IPS-20b (cell line): ENCODE results near the gene SREBF1.

ENCODE experiments used
- H3K27ac ChIP-seq: one replicate; pipeline ENCODE4 v1.5.1; 2013; ENCODE audit warnings: low read length
- H3K27me3 ChIP-seq: 2 replicates; pipeline ENCODE4 v1.6.1; 2013; ENCODE audit warnings: mild to moderate bottlenecking, low read length, inconsistent platforms; ENCODE audit not compliant: insufficient read depth
- H3K36me3 ChIP-seq: 2 replicates; pipeline ENCODE4 v1.6.1; 2013; ENCODE audit warnings: low read depth, mild to moderate bottlenecking, inconsistent platforms, low read length, moderate library complexity; ENCODE audit not compliant: insufficient read depth
- H3K4me1 ChIP-seq: 2 replicates; pipeline ENCODE4 v1.6.1; 2013; ENCODE audit warnings: mild to moderate bottlenecking, control low read depth, inconsistent platforms, low read length, moderate library complexity; ENCODE audit not compliant: insufficient read depth
- H3K4me3 ChIP-seq: 2 replicates; pipeline ENCODE4 v1.5.1; 2013; ENCODE audit warnings: mild to moderate bottlenecking, low read length, inconsistent platforms
- H3K9ac ChIP-seq: 2 replicates; pipeline ENCODE4 v1.6.1; 2013; ENCODE audit warnings: low read depth, mild to moderate bottlenecking, inconsistent platforms, low read length, moderate library complexity
- H3K9me3 ChIP-seq: 2 replicates; pipeline ENCODE4 v1.6.1; 2013; ENCODE audit warnings: mild to moderate bottlenecking, low read depth, low read length, inconsistent platforms; ENCODE audit not compliant: insufficient read depth

The SREBF1 gene

DNA sequence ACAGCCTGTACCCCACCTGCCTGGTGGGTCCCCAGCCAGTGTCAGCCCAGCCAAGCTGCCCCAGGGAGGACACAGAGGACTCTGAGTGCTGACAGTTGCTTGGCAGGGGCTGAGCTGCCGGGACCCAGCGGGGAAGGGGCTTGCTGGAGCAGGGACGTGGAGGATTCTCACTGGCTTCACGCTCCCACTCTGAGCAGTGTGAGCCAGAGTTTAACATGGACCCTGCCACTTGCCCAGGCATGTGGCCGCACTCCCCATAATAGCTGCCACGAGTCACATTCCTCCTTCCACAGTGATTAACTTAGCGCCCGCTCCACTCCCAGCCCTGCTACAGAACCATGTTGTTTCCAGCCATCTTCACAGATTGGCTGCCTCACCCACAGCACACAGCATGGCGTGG lies 31.2 kb downstream of the SREBF1 start:
- no peak overlapping the region for H3K4me3 ChIP-seq
- H3K27me3 ChIP-seq = peaks cover 30% of the 10 kb centered on the region
- no peak overlapping the region for H3K9ac ChIP-seq
- H3K4me1 ChIP-seq = no peaks in the 10 kb centered on the region; the same call in 1 of the 2 replicates
- no peak overlapping the region for H3K27ac ChIP-seq
- H3K9me3 ChIP-seq = no peaks in the 10 kb centered on the region
- no peaks in the 10 kb centered on the region for H3K36me3 ChIP-seq

DNA sequence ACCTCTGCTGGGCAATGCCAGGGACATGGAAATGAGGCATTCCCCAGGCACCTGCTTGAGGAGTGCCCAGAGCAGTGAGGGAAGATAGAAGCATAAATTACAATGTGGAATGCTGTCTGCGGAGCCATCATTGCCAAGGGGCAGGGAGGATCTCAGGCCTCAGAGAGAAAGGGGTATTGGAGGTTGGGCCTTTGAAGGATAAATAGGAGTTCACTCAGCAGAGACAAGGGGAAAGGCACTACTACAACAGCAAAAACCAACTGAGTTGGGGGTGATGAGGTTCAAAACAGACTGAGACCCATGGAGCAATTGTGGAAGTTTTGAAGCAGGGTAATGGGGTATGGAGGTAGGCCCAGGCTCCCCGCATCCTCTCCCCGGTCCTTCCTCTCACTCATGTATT lies 32.8 kb downstream of the SREBF1 start:
- Histone ChIP-seq H3K4me3 (no peak overlapping the region), H3K9me3 (no peaks in the 10 kb centered on the region), H3K27ac (no peak overlapping the region), H3K36me3 (no peaks in the 10 kb centered on the region), H3K27me3 (peaks cover 21% of the 10 kb centered on the region), H3K9ac (no peak overlapping the region), H3K4me1 (no peaks in the 10 kb centered on the region; the same call in 1 of the 2 replicates)

DNA sequence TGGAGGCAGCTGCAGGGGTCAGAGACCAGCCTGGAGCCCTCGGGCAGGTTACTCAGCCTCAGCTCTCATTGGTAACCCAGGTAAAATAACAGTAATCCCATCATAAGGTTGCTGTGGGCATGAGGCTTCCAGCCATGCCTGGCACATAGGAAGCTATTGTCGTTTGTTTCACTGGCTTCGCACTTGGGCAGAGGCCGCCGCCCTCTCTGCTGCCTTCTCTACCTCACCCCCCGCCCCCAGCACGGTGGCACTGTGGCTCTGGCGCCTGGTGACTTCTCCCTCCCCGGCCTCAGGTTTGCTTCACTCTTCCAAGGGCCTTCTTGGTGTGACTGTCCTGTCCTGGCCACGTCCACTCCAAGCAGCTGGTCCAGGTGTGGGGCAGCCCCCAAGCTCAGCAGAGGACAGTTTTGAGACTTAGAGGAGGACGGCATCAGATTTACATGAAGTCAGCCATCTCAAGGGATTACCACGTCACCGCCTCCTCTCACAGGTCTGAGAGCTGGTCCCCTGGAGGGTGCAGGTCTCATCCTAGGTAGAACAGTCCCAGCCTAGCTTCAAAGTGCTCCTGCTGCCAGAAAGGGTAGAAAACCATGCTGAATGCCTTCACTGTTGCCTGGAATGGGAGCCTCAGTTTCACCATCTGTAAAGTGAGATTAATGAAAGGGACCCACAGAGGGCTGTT lies 34.8 kb downstream of the SREBF1 start:
- Histone ChIP-seq H3K4me3 (no peak overlapping the region), H3K27ac (no peak overlapping the region), H3K27me3 (peaks cover 5% of the 10 kb centered on the region; the same call in 1 of the 2 replicates), H3K9ac (no peak overlapping the region), H3K4me1 (no peaks in the 10 kb centered on the region), H3K9me3 (no peaks in the 10 kb centered on the region), H3K36me3 (no peaks in the 10 kb centered on the region)

DNA sequence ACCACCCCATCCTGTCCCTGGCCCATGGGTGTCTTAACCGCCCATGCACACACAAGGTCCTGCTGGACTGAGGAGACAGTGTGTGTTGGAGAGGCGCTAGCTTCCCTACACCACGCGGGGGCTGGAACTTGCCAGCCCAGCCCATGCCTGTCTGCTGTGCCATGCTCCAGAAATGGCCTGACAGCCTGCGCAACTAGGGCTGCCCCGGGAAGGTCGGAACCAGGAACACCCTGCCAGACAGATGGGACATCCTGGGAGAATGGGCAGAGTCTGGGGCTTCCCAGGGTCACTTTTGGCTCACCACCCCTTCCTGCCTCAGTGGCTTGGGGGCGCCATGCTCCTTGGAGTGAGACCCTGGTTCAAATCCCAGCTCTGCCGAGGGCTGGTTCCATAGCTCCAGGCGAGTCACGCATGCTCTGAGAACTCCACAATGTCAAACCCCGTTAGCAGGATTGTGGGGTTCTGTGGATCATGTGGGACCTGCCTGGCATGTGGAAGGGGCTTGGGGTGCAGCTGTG lies 36.2 kb downstream of the SREBF1 start:
- no peak overlapping the region for H3K9ac ChIP-seq
- no peaks in the 10 kb centered on the region; the same call in 1 of the 2 replicates for H3K27me3 ChIP-seq
- no peak overlapping the region for H3K27ac ChIP-seq
- no peak overlapping the region for H3K4me3 ChIP-seq
- H3K4me1 ChIP-seq = no peaks in the 10 kb centered on the region
- no peaks in the 10 kb centered on the region for H3K36me3 ChIP-seq
- H3K9me3 ChIP-seq = no peaks in the 10 kb centered on the region

DNA sequence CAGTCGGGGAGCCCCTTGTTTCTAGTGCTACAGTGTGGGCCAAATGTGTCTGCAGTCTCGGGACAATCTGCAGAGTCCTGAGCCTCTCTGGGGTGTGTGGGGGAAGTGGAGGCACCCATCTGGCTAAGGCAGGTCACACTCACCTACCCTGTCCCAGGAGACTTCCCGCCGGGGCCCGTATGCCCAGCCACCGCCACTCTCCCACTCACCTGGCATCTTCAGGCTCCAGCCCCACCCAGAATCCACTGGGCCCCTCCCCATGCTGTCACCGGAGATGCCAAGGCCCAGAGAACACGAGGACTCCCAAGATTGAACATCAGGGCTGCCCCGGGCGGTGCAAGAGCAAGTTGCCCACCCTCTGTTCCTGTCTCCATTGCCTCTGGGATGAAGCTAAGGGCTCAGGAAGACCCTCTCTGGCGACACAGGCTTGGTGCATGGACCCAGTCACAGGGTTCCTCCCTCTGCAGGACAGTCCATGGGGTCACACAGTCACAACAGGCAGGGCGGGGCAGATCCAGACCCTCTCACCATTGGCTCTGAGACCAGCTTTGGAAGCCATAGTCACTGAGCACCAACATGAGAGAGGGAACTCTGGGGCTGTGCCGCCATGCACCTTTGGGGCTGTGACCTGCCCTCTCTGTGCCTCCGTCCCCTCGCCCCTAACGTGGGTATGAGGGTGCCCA lies 38.1 kb downstream of the SREBF1 start:
- no peak overlapping the region for H3K4me3 ChIP-seq
- H3K27me3 ChIP-seq = peaks cover 9% of the 10 kb centered on the region
- no peaks in the 10 kb centered on the region for H3K36me3 ChIP-seq
- no peak overlapping the region for H3K9ac ChIP-seq
- H3K27ac ChIP-seq = no peak overlapping the region
- no peaks in the 10 kb centered on the region for H3K9me3 ChIP-seq
- no peaks in the 10 kb centered on the region for H3K4me1 ChIP-seq

DNA sequence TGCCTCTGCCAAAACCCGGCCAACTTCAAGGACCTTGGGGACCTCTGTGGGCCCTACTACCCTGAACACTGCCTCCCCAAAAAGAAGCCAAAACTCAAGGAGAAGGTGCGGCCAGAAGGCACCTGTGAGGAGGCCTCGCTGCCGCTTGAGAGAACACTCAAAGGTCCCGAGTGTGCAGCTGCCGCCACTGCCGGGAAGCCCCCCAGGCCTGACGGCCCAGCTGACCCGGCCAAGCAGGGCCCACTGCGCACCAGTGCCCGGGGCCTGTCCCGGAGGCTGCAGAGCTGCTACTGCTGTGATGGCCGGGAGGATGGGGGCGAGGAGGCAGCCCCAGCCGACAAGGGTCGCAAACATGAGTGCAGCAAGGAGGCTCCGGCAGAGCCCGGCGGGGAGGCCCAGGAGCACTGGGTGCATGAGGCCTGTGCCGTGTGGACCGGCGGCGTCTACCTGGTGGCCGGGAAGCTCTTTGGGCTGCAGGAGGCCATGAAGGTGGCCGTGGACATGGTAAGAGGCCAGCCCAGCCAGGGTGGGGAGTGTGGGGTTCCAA lies 38.7 kb downstream of the SREBF1 start:
- no peak overlapping the region for H3K27ac ChIP-seq
- H3K4me1 ChIP-seq = no peaks in the 10 kb centered on the region
- H3K9me3 ChIP-seq = no peaks in the 10 kb centered on the region
- H3K27me3 ChIP-seq = peaks cover 15% of the 10 kb centered on the region
- H3K4me3 ChIP-seq = no peak overlapping the region
- H3K36me3 ChIP-seq = no peaks in the 10 kb centered on the region
- H3K9ac ChIP-seq = no peak overlapping the region

DNA sequence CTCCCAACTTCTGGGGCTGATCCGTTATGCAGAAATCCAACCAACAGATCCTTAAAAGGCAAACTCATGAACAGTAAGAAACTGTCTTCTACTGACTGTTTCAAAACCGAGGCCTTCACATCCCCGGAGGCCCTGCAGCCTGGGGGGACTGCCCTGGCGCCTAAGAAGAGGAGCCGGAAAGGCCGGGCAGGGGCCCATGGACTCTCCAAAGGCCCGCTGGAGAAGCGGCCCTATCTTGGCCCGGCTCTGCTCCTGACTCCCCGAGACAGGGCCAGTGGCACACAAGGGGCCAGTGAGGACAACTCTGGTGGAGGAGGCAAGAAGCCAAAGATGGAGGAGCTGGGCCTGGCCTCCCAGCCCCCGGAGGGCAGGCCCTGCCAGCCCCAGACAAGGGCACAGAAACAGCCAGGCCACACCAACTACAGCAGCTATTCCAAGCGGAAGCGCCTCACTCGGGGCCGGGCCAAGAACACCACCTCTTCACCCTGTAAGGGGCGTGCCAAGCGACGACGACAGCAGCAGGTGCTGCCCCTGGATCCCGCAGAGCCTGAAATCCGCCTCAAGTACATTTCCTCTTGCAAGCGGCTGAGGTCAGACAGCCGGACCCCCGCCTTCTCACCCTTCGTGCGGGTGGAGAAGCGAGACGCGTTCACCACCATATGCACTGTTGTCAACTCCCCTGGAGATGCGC lies 39.5 kb downstream of the SREBF1 start:
- H3K27ac ChIP-seq = no peak overlapping the region
- H3K27me3 ChIP-seq = peaks cover 21% of the 10 kb centered on the region
- no peaks in the 10 kb centered on the region for H3K36me3 ChIP-seq
- H3K4me1 ChIP-seq = peaks cover under 1% of the 10 kb centered on the region; the same call in 1 of the 2 replicates
- no peaks in the 10 kb centered on the region for H3K9me3 ChIP-seq
- no peak overlapping the region for H3K4me3 ChIP-seq
- no peak overlapping the region for H3K9ac ChIP-seq

DNA sequence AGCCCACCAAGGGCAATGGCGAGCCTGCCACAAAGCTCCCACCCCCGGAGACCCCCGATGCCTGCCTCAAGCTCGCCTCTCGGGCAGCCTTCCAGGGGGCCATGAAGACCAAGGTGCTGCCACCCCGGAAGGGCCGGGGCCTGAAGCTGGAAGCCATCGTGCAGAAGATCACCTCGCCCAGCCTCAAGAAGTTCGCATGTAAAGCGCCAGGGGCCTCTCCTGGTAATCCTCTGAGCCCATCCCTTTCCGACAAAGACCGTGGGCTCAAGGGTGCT lies 40.1 kb downstream of the SREBF1 start:
- no peaks in the 10 kb centered on the region for H3K9me3 ChIP-seq
- H3K9ac ChIP-seq = no peak overlapping the region
- H3K27me3 ChIP-seq = peaks cover 27% of the 10 kb centered on the region
- H3K4me3 ChIP-seq = no peak overlapping the region
- H3K27ac ChIP-seq = no peak overlapping the region
- peaks cover 5% of the 10 kb centered on the region; the same call in 1 of the 2 replicates for H3K4me1 ChIP-seq
- H3K36me3 ChIP-seq = no peaks in the 10 kb centered on the region

DNA sequence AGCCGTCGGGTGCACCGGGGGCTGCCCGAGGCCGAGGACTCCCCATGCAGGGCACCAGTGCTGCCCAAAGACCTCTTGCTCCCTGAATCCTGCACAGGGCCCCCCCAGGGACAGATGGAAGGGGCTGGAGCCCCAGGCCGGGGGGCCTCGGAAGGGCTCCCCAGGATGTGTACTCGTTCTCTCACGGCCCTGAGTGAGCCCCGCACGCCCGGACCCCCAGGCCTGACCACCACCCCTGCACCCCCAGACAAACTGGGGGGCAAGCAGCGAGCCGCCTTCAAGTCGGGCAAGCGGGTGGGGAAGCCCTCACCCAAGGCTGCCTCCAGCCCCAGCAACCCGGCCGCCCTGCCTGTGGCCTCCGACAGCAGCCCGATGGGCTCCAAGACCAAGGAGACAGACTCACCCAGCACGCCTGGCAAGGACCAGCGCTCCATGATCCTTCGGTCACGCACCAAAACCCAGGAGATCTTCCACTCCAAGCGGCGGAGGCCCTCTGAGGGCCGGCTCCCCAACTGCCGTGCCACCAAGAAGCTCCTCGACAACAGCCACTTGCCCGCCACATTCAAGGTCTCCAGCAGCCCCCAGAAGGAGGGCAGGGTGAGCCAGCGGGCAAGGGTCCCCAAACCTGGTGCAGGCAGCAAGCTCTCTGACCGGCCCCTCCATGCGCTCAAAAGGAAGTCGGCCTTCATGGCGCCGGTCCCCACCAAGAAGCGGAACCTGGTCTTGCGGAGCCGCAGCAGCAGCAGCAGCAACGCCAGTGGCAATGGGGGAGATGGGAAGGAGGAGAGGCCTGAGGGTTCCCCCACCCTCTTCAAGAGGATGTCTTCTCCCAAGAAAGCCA lies 40.6 kb downstream of the SREBF1 start:
- peaks cover 5% of the 10 kb centered on the region; the same call in 1 of the 2 replicates for H3K4me1 ChIP-seq
- H3K27ac ChIP-seq = no peak overlapping the region
- H3K27me3 ChIP-seq = peaks cover 32% of the 10 kb centered on the region
- no peak overlapping the region for H3K4me3 ChIP-seq
- no peaks in the 10 kb centered on the region for H3K9me3 ChIP-seq
- H3K9ac ChIP-seq = no peak overlapping the region
- no peaks in the 10 kb centered on the region for H3K36me3 ChIP-seq

DNA sequence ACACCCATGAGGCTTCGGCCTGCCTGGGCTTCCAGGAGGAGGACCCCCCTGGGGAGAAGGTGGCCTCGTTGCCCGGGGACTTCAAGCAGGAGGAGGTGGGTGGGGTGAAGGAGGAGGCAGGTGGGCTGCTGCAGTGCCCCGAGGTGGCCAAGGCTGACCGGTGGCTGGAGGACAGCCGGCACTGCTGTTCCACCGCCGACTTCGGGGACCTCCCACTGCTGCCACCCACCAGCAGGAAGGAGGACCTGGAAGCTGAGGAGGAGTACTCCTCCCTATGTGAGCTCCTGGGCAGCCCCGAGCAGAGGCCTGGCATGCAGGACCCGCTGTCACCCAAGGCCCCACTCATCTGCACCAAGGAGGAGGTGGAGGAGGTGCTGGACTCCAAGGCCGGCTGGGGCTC lies 41.5 kb downstream of the SREBF1 start:
- Histone ChIP-seq H3K4me3 (no peak overlapping the region), H3K4me1 (peaks cover 5% of the 10 kb centered on the region; the same call in 1 of the 2 replicates), H3K9me3 (no peaks in the 10 kb centered on the region), H3K9ac (no peak overlapping the region), H3K36me3 (no peaks in the 10 kb centered on the region), H3K27me3 (peaks cover 41% of the 10 kb centered on the region), H3K27ac (no peak overlapping the region)

DNA sequence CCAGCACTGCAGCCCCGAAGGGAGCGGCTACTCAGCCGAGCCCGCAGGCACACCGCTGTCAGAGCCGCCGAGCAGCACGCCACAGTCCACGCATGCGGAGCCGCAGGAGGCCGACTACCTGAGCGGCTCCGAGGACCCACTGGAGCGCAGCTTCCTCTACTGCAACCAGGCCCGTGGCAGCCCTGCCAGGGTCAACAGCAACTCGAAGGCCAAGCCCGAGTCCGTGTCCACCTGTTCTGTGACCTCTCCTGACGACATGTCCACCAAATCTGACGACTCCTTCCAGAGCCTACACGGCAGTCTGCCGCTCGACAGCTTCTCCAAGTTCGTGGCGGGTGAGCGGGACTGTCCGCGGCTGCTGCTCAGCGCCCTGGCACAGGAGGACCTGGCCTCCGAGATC lies 42.4 kb downstream of the SREBF1 start:
- H3K4me3 ChIP-seq = no peak overlapping the region
- peaks cover 5% of the 10 kb centered on the region; the same call in 1 of the 2 replicates for H3K4me1 ChIP-seq
- no peaks in the 10 kb centered on the region for H3K9me3 ChIP-seq
- no peaks in the 10 kb centered on the region for H3K36me3 ChIP-seq
- peaks cover 47% of the 10 kb centered on the region for H3K27me3 ChIP-seq
- no peak overlapping the region for H3K27ac ChIP-seq
- no peak overlapping the region for H3K9ac ChIP-seq
